ENCODE measurements around the gene SLC26A6.

Gene SLC26A6

GRCh38 chr3:48587686-48588085 lies 47.6 kb downstream of the SLC26A6 start:
- no peaks in the 10 kb centered on the region for H3K9me3 ChIP-seq (ENCODE audit: control extremely low read depth in 1 of 5, control insufficient read depth in 4 of 5, insufficient read depth in 2 of 5, low read depth in 1 of 5, low read length in 4 of 5)
- H3K27ac ChIP-seq (ENCODE audit: insufficient read depth in 1 of 2, low read depth in 1 of 2, low read length in 2 of 2, poor library complexity in 1 of 2, severe bottlenecking in 2 of 2): no peak overlapping the region
- DNase-seq: no peak
- WGBS (ENCODE audit: insufficient coverage): 88% methylated on average over 10 of the region's 11 CpGs
- peaks cover 0 to 27% (median 8%) of the 10 kb centered on the region in 5 experiments for H3K27me3 ChIP-seq (replicated peaks in 2 of 5; ENCODE audit: control insufficient read depth in 4 of 5, insufficient read depth in 5 of 5, low read length in 4 of 5)
- H3K4me1 ChIP-seq (ENCODE audit: control extremely low read depth in 1 of 4, control insufficient read depth in 4 of 4, insufficient read depth in 4 of 4, low read length in 3 of 4): no peaks in the 10 kb centered on the region
- ChIA-PET POLR2A (no interaction called here), CTCF (no interaction called here)
- H3K36me3 ChIP-seq (ENCODE audit: control insufficient read depth in 4 of 4, insufficient read depth in 4 of 4, low read length in 3 of 4): no peaks in the 10 kb centered on the region
- H3K4me3 ChIP-seq (ENCODE audit: control insufficient read depth in 1 of 7, extremely low read depth in 1 of 7, insufficient read depth in 4 of 7, low read depth in 2 of 7, low read length in 6 of 7): no peak overlapping the region

- Histone ChIP-seq H3K4me1 (ENCODE audit: control extremely low read depth in 1 of 4, control insufficient read depth in 4 of 4, insufficient read depth in 4 of 4, low read length in 3 of 4) (no peaks in the 10 kb centered on the region), H3K4me3 (ENCODE audit: control insufficient read depth in 1 of 7, extremely low read depth in 1 of 7, insufficient read depth in 4 of 7, low read depth in 2 of 7, low read length in 6 of 7) (no peak overlapping the region), H3K27ac (ENCODE audit: insufficient read depth in 1 of 2, low read depth in 1 of 2, low read length in 2 of 2, poor library complexity in 1 of 2, severe bottlenecking in 2 of 2) (no peak overlapping the region), H3K36me3 (ENCODE audit: control insufficient read depth in 4 of 4, insufficient read depth in 4 of 4, low read length in 3 of 4) (no peaks in the 10 kb centered on the region), H3K27me3 (replicated peaks in 2 of 5; ENCODE audit: control insufficient read depth in 4 of 5, insufficient read depth in 5 of 5, low read length in 4 of 5) (peaks cover 0 to 22% (median 6%) of the 10 kb centered on the region in 5 experiments), H3K9me3 (ENCODE audit: control extremely low read depth in 1 of 5, control insufficient read depth in 4 of 5, insufficient read depth in 2 of 5, low read depth in 1 of 5, low read length in 4 of 5) (no peaks in the 10 kb centered on the region)
- 82% methylated on average over 8 of the region's 8 CpGs for WGBS (ENCODE audit: insufficient coverage)
- no peak for DNase-seq
- POLR2A ChIA-PET: no interaction called here
- CTCF ChIA-PET: no interaction called here
Observed at GRCh38 chr3:48585411-48585810, 49.9 kb downstream of the SLC26A6 start.

- peaks cover 0 to 17% (median 6%) of the 10 kb centered on the region in 5 experiments for H3K27me3 ChIP-seq (replicated peaks in 2 of 5; ENCODE audit: control insufficient read depth in 4 of 5, insufficient read depth in 5 of 5, low read length in 4 of 5)
- H3K4me3 ChIP-seq (ENCODE audit: control insufficient read depth in 1 of 7, extremely low read depth in 1 of 7, insufficient read depth in 4 of 7, low read depth in 2 of 7, low read length in 6 of 7): no peak overlapping the region
- CTCF ChIA-PET: no interaction called here
- no peaks in the 10 kb centered on the region for H3K36me3 ChIP-seq (ENCODE audit: control insufficient read depth in 4 of 4, insufficient read depth in 4 of 4, low read length in 3 of 4)
- 92% methylated on average over 3 of the region's 9 CpGs for WGBS (ENCODE audit: insufficient coverage)
- H3K4me1 ChIP-seq (ENCODE audit: control extremely low read depth in 1 of 4, control insufficient read depth in 4 of 4, insufficient read depth in 4 of 4, low read length in 3 of 4): no peaks in the 10 kb centered on the region
- no peaks in the 10 kb centered on the region for H3K9me3 ChIP-seq (ENCODE audit: control extremely low read depth in 1 of 5, control insufficient read depth in 4 of 5, insufficient read depth in 2 of 5, low read depth in 1 of 5, low read length in 4 of 5)
- POLR2A ChIA-PET: no interaction called here
- no peak overlapping the region for H3K27ac ChIP-seq (ENCODE audit: insufficient read depth in 1 of 2, low read depth in 1 of 2, low read length in 2 of 2, poor library complexity in 1 of 2, severe bottlenecking in 2 of 2)
- DNase-seq: no peak
Observed at GRCh38 chr3:48584836-48585235, 50.4 kb downstream of the SLC26A6 start.

GRCh38 chr3:48581621-48582481 lies 53.4 kb downstream of the SLC26A6 start:
- no peaks in the 10 kb centered on the region for H3K4me1 ChIP-seq (ENCODE audit: control extremely low read depth in 1 of 4, control insufficient read depth in 4 of 4, insufficient read depth in 4 of 4, low read length in 3 of 4)
- CTCF ChIA-PET: no interaction called here
- H3K4me3 ChIP-seq (ENCODE audit: control insufficient read depth in 1 of 7, extremely low read depth in 1 of 7, insufficient read depth in 4 of 7, low read depth in 2 of 7, low read length in 6 of 7): no peak overlapping the region
- WGBS (ENCODE audit: insufficient coverage): 96% methylated on average over 12 of the region's 14 CpGs
- H3K27ac ChIP-seq (ENCODE audit: insufficient read depth in 1 of 2, low read depth in 1 of 2, low read length in 2 of 2, poor library complexity in 1 of 2, severe bottlenecking in 2 of 2): no peak overlapping the region
- no peaks in the 10 kb centered on the region for H3K27me3 ChIP-seq (replicated peaks in 2 of 5; ENCODE audit: control insufficient read depth in 4 of 5, insufficient read depth in 5 of 5, low read length in 4 of 5)
- POLR2A ChIA-PET: interaction anchor here (0.5 kb wide), 1 partner anchor 859 kb away, joined by 3 read pairs; no protein-coding TSS in a partner anchor
- H3K36me3 ChIP-seq (ENCODE audit: control insufficient read depth in 4 of 4, insufficient read depth in 4 of 4, low read length in 3 of 4): no peaks in the 10 kb centered on the region
- no peaks in the 10 kb centered on the region for H3K9me3 ChIP-seq (ENCODE audit: control extremely low read depth in 1 of 5, control insufficient read depth in 4 of 5, insufficient read depth in 2 of 5, low read depth in 1 of 5, low read length in 4 of 5)
- DNase-seq: no peak

- H3K9me3 ChIP-seq (ENCODE audit: control extremely low read depth in 1 of 5, control insufficient read depth in 4 of 5, insufficient read depth in 2 of 5, low read depth in 1 of 5, low read length in 4 of 5): no peaks in the 10 kb centered on the region
- CTCF ChIA-PET: no interaction called here
- no peaks in the 10 kb centered on the region for H3K27me3 ChIP-seq (replicated peaks in 2 of 5; ENCODE audit: control insufficient read depth in 4 of 5, insufficient read depth in 5 of 5, low read length in 4 of 5)
- no peak overlapping the region for H3K4me3 ChIP-seq (ENCODE audit: control insufficient read depth in 1 of 7, extremely low read depth in 1 of 7, insufficient read depth in 4 of 7, low read depth in 2 of 7, low read length in 6 of 7)
- no peak overlapping the region for H3K27ac ChIP-seq (ENCODE audit: insufficient read depth in 1 of 2, low read depth in 1 of 2, low read length in 2 of 2, poor library complexity in 1 of 2, severe bottlenecking in 2 of 2)
- no peaks in the 10 kb centered on the region for H3K4me1 ChIP-seq (ENCODE audit: control extremely low read depth in 1 of 4, control insufficient read depth in 4 of 4, insufficient read depth in 4 of 4, low read length in 3 of 4)
- DNase-seq: no peak
- no peaks in the 10 kb centered on the region for H3K36me3 ChIP-seq (ENCODE audit: control insufficient read depth in 4 of 4, insufficient read depth in 4 of 4, low read length in 3 of 4)
- POLR2A ChIA-PET: no interaction called here
- 91% methylated on average over 4 of the region's 4 CpGs for WGBS (ENCODE audit: insufficient coverage)
Observed at GRCh38 chr3:48576647-48577046, 58.6 kb downstream of the SLC26A6 start.
